IMR-90 (cell line): Measurements from ENCODE around the gene CASK. TPM values are rescaled to one million over a fixed set of nuclear protein-coding genes. Genes with fewer than 3 reads are reported as not detected.

Source experiments
- ATAC-seq: fragments of 200-7000 bp; cut with Tn5 transposase; 2 replicates; pipeline ENCODE4 v1.9.1; 2020; ENCODE audit warnings: low read depth, mild to moderate bottlenecking, moderate library complexity
- BruUV-seq: library from RNA; stranded (reverse); fragments of 400-500 nt; replicated peaks from 2 replicates; lab custom pipeline; 2021; lab: Mats Ljungman, UMichigan
- CTCF ChIA-PET: fragments of 300-600 bp; formaldehyde crosslinking; extraction: SDS; loops from one replicate; lab custom pipeline; 2021; ENCODE audit warnings: antibody characterized with exemption; lab: Yijun Ruan, JAX
- POLR2A ChIA-PET: fragments of 300-600 bp; sonication (Branson Sonifier 250); formaldehyde crosslinking; loops from one replicate; lab custom pipeline; 2022; ENCODE audit warnings: antibody characterized with exemption; ENCODE audit not compliant: unreplicated experiment; lab: Charles Lee
- DNase-seq: peaks from one replicate; pipeline ENCODE4 v3.0.0; 2013
- H2AFZ ChIP-seq: replicated peaks from 2 replicates; pipeline ENCODE3; 2013; ENCODE audit warnings: low read length, mild to moderate bottlenecking; ENCODE audit not compliant: poor library complexity
- H2AK5ac ChIP-seq: 2 replicates; pipeline ENCODE4 v1.6.1; 2013; ENCODE audit warnings: low read depth, low read length, inconsistent platforms
- H2AK9ac ChIP-seq: replicated peaks from 2 replicates; pipeline ENCODE3; 2013; ENCODE audit warnings: mild to moderate bottlenecking, low read depth, low read length, moderate library complexity; ENCODE audit not compliant: poor library complexity
- H2BK120ac ChIP-seq: 2 replicates; pipeline ENCODE4 v1.6.1; 2013; ENCODE audit warnings: low read depth, low read length, inconsistent platforms
- H2BK15ac ChIP-seq: 3 replicates; pipeline ENCODE4 v1.6.1; 2013; ENCODE audit warnings: low read depth, low read length, inconsistent platforms
- H2BK20ac ChIP-seq: 2 replicates; pipeline ENCODE4 v1.6.1; 2013; ENCODE audit warnings: low read depth, mild to moderate bottlenecking, inconsistent platforms, low read length, moderate library complexity
- H2BK5ac ChIP-seq: 2 replicates; pipeline ENCODE4 v1.6.1; 2013; ENCODE audit warnings: mild to moderate bottlenecking, low read depth, low read length, inconsistent platforms; ENCODE audit not compliant: poor library complexity, severe bottlenecking
- H3K14ac ChIP-seq: replicated peaks from 2 replicates; pipeline ENCODE4 v1.6.1; 2013; ENCODE audit warnings: low read depth, low read length, inconsistent platforms
- H3K18ac ChIP-seq: 2 replicates; pipeline ENCODE4 v1.6.1; 2013; ENCODE audit warnings: low read depth, low read length, control low read depth
- H3K23ac ChIP-seq: 2 replicates; pipeline ENCODE4 v1.6.1; 2013; ENCODE audit warnings: low read depth, low read length, inconsistent platforms
- H3K27ac ChIP-seq: 2 replicates; pipeline ENCODE4 v1.5.1; 2013; ENCODE audit warnings: mild to moderate bottlenecking, control low read depth, low read length; ENCODE audit not compliant: insufficient read depth
- H3K27me3 ChIP-seq: 2 replicates; pipeline ENCODE4 v1.6.1; 2013; ENCODE audit warnings: low read length; ENCODE audit not compliant: control insufficient read depth, insufficient read depth
- H3K36me3 ChIP-seq: 2 replicates; pipeline ENCODE4 v1.6.1; 2013; ENCODE audit warnings: low read length, mixed read lengths; ENCODE audit not compliant: control insufficient read depth, insufficient read depth
- H3K4ac ChIP-seq: 2 replicates; pipeline ENCODE4 v1.6.1; 2013; ENCODE audit warnings: low read depth, low read length, inconsistent platforms
- H3K4me1 ChIP-seq: 2 replicates; pipeline ENCODE4 v1.6.1; 2013; ENCODE audit warnings: low read length, mixed read lengths; ENCODE audit not compliant: control insufficient read depth, insufficient read depth
- H3K4me2 ChIP-seq: 2 replicates; pipeline ENCODE4 v1.6.1; 2013; ENCODE audit warnings: low read depth, mild to moderate bottlenecking, control low read depth, low read length, moderate library complexity
- H3K4me3 ChIP-seq: 2 replicates; pipeline ENCODE4 v1.5.1; 2013; ENCODE audit warnings: low read depth, mild to moderate bottlenecking, control low read depth, low read length, moderate library complexity; ENCODE audit not compliant: insufficient read depth
- H3K56ac ChIP-seq: 2 replicates; pipeline ENCODE4 v1.6.1; 2013; ENCODE audit warnings: low read length, inconsistent platforms; ENCODE audit not compliant: insufficient read depth; ENCODE audit errors: extremely low read depth
- H3K79me1 ChIP-seq, 2 experiments: 2 replicates each; pipeline ENCODE4 v1.6.1; 2013; ENCODE audit warnings: low read length in 2 of 2, inconsistent platforms in 1 of 2, low read depth in 1 of 2
- H3K9ac ChIP-seq: 2 replicates; pipeline ENCODE4 v1.6.1; 2013; ENCODE audit warnings: low read depth, low read length, control low read depth
- H3K9me1 ChIP-seq: 2 replicates; pipeline ENCODE4 v1.6.1; 2013; ENCODE audit warnings: low read length, inconsistent platforms; ENCODE audit not compliant: insufficient read depth
- H3K9me3 ChIP-seq: 2 replicates; pipeline ENCODE4 v1.6.1; 2013; ENCODE audit warnings: low read length; ENCODE audit not compliant: control insufficient read depth, insufficient read depth
- H4K20me1 ChIP-seq: 2 replicates; pipeline ENCODE4 v1.6.1; 2013; ENCODE audit warnings: low read length, inconsistent platforms; ENCODE audit not compliant: insufficient read depth
- H4K5ac ChIP-seq: 2 replicates; pipeline ENCODE4 v1.6.1; 2013; ENCODE audit warnings: mild to moderate bottlenecking, low read depth, low read length, control low read depth
- H4K8ac ChIP-seq, 2 experiments: 2 replicates each; pipeline ENCODE4 v1.6.1; 2013; ENCODE audit warnings: low read depth in 2 of 2, low read length in 2 of 2, control low read depth in 1 of 2, inconsistent platforms in 1 of 2
- H4K91ac ChIP-seq: 2 replicates; pipeline ENCODE4 v1.6.1; 2013; ENCODE audit warnings: low read depth, low read length, inconsistent platforms; ENCODE audit not compliant: insufficient read depth
- BHLHE40 ChIP-seq: fragments of 150-350 bp; IDR thresholded peaks from 2 replicates; pipeline ENCODE4 v1.6.1; 2016; ENCODE audit warnings: mild to moderate bottlenecking, low read depth, low read length
- CEBPB ChIP-seq: IDR thresholded peaks from 2 replicates; pipeline ENCODE4 v1.6.1; 2012; ENCODE audit warnings: low read depth, low read length, improper control_type of control experiment
- ELK1 ChIP-seq: fragments of 150-350 bp; IDR thresholded peaks from 2 replicates; pipeline ENCODE4 v1.6.1; 2016; ENCODE audit warnings: low read depth, mild to moderate bottlenecking, low read length, moderate library complexity, borderline replicate concordance
- FOS ChIP-seq: fragments of 150-350 bp; IDR thresholded peaks from 2 replicates; pipeline ENCODE4 v1.6.1; 2016; ENCODE audit warnings: low read depth, low read length
- MAFK ChIP-seq: IDR thresholded peaks from 2 replicates; pipeline ENCODE4 v1.6.1; 2012; ENCODE audit warnings: low read depth, low read length, improper control_type of control experiment
- MXI1 ChIP-seq: IDR thresholded peaks from 2 replicates; pipeline ENCODE4 v1.6.1; 2012; ENCODE audit warnings: low read depth, mild to moderate bottlenecking, low read length, moderate library complexity, borderline replicate concordance
- RAD21 ChIP-seq: IDR thresholded peaks from 2 replicates; pipeline ENCODE4 v1.6.1; 2012; ENCODE audit warnings: low read length, improper control_type of control experiment
- USF2 ChIP-seq: fragments of 150-350 bp; IDR thresholded peaks from 2 replicates; pipeline ENCODE4 v1.6.1; 2017; ENCODE audit warnings: mild to moderate bottlenecking, antibody characterized with exemption, low read length, low read depth
- WGBS, 2 experiments: methylation state at CpG; one replicate each; pipeline versions ENCODE4 v1.1.5 to v1.1.7; 2013; ENCODE audit warnings: missing lambda C conversion rate in 2 of 2; ENCODE audit not compliant: insufficient read length in 1 of 2; ENCODE audit errors: extremely low coverage in 2 of 2; 5-methylcytosine and 5-hydroxymethylcytosine counted together
- dilution Hi-C: fragments of 300-500 bp; cut with HindIII; formaldehyde crosslinking; loops from one replicate; pipeline ENCODE4 v1.14.3; 2018; ENCODE audit warnings: low sequenced_read_pairs; ENCODE audit not compliant: unreplicated experiment
- in situ Hi-C: fragments of 300-500 bp; cut with MboI; formaldehyde crosslinking; loops from 3 replicates; pipeline ENCODE4 v1.14.3; 2019; ENCODE audit warnings: low sequenced_read_pairs, inconsistent platforms, mixed read lengths
- intact Hi-C: fragments of 100-400 bp; cut with micrococcal nuclease; formaldehyde crosslinking; loops from 2 replicates; pipeline ENCODE4 v1.10.0; 2022
- polyA plus RNA-seq, 3 experiments: library from polyadenylated mRNA; depleted of rRNA; stranded (reverse); fragments of >200 nt; gene quantifications; 2 replicates each; pipeline ENCODE4 v1.2.3, GENCODE V29; 2012; ENCODE audit warnings: low replicate concordance in 1 of 3
- total RNA-seq: library from RNA; depleted of rRNA; stranded (reverse); fragments of >200 nt; gene quantifications from 2 replicates; pipeline ENCODE4 v1.2.3, GENCODE V29; 2012

CASK gene
- total and polyA plus RNA-seq, 2 of the 4 experiments (the other 2 are of a cell fraction) = 9.4 to 17.7 TPM

- TF ChIP-seq MAFK = no peak
- no peak for TF ChIP-seq BHLHE40
- no peak for TF ChIP-seq CEBPB
- no peak for TF ChIP-seq RAD21
- TF ChIP-seq USF2 = no peak
- no peak for TF ChIP-seq MXI1
- TF ChIP-seq FOS = no peak
- TF ChIP-seq ELK1 = no peak
These were observed 126.8 kb downstream of the CASK start for GRCh38 chrX:41796577-41796976.

More at GRCh38 chrX:41796577-41796976, 126.8 kb downstream of the CASK start:
- H2AK5ac ChIP-seq = no peak overlapping the region
- H3K4me1 ChIP-seq = 0 out of 2 replicates have a peak, but pooled peaks cover 2% of the 10 kb centered on the region
- no peak overlapping the region for H2BK20ac ChIP-seq
- no peak overlapping the region for H3K23ac ChIP-seq
- no TSS peak for BruUV-seq
- no peak overlapping the region for H4K8ac ChIP-seq
- no peak overlapping the region for H2AK9ac ChIP-seq
- in situ Hi-C loops (loop anchor here (25.0 kb wide), 1 partner anchor 941 kb away; no protein-coding TSS in a partner anchor), intact Hi-C loops (loop anchor here (5.0 to 10.0 kb wide), 2 partner anchors 438 to 1761 kb away; no protein-coding TSS in a partner anchor), dilution Hi-C loops (no loop called here)
- H3K27me3 ChIP-seq = no peaks in the 10 kb centered on the region
- no peak overlapping the region for H3K18ac ChIP-seq
- CTCF ChIA-PET = interaction anchor here (0.6 to 1.0 kb wide), 4 partner anchors 15 to 354 kb away, joined by 3 to 6 read pairs (median 4); no protein-coding TSS in a partner anchor
- no peak overlapping the region for H3K14ac ChIP-seq
- no peak overlapping the region for H3K56ac ChIP-seq
- H4K5ac ChIP-seq = no peak overlapping the region
- H3K9ac ChIP-seq = no peak overlapping the region
- H4K91ac ChIP-seq = no peak overlapping the region
- no peak overlapping the region for H3K4ac ChIP-seq
- no peak overlapping the region for H3K4me2 ChIP-seq
- H3K9me3 ChIP-seq = 0 out of 2 replicates have a peak, but pooled peaks cover 3% of the 10 kb centered on the region
- H2BK120ac ChIP-seq = no peak overlapping the region
- H3K27ac ChIP-seq = no peak overlapping the region
- no peak for DNase-seq
- no peaks in the 10 kb centered on the region for H4K20me1 ChIP-seq
- POLR2A ChIA-PET = no interaction called here
- H2BK5ac ChIP-seq = no peak overlapping the region
- H3K79me1 ChIP-seq = no peaks in the 10 kb centered on the region; a peak in 1 of 4 replicates
- no peak overlapping the region for H2AFZ ChIP-seq
- 57% methylated on average over 1 of the region's 1 CpG; no CpG with 5 or more reads in 1 of the 2 experiments for WGBS, 2 experiments
- H3K9me1 ChIP-seq = no peaks in the 10 kb centered on the region
- no peak overlapping the region for H3K4me3 ChIP-seq
- H2BK15ac ChIP-seq = no peak overlapping the region
- H3K36me3 ChIP-seq = no peaks in the 10 kb centered on the region
- ATAC-seq = no peak
